Stimulated activated CD4-positive, alpha-beta T cell treated with anti-CD3 and anti-CD28 coated beads, Interleukin-4, amount 100 ng/mL, for 4 hours (primary cell): ENCODE results near the gene TOR1B.

Experiments used
- DNase-seq, 2 experiments: peaks; one replicate each; pipeline ENCODE4 v3.0.0-alpha.2; 2020

The TOR1B gene

GRCh38 chr9:129849901-129850300 is 46.9 kb downstream of the TOR1B start:
- DNase-seq: no peak

GRCh38 chr9:129850821-129851550 is 48.0 kb downstream of the TOR1B start:
- DNase-seq: no peak

DNA sequence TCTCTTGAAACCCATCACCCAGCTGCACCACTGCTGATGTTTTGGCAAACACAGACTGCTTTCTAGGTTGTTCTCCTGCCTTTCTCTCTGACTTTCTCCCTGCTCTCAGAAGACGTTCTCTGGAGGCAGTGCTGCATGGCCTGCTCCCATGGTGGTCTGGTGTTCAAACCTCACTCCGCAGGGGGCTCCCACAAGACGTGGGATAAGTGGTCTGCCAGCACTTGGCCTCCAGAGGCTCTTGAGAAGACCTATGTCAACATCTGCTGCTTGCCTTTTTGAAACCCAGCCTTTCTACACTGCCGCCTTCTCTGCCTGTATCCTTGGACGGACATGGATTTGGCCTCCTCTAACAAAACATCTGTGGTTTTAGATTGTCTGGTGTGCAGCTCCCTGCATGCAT is 48.8 kb downstream of the TOR1B start:
- no peak for DNase-seq

DNA sequence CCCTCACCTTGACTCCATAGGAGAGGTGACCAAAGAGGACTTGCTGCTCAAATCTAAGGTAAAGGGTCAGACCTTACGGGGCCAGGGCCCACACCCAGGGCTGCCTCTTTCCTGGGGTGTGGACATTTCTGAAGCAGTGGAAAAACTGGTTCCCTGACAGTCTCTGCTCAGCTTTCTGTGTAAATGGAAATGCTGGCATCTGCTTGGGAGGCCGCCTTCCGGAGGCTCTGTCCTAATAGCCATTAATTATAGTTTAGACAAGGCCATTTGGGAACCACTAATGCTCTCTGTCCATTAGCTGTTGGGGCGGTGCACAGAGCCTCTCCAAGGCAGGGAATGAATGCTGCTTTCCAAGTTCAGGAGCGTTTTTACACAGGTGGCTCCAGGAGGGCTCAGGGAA is 49.6 kb downstream of the TOR1B start:
- no peak for DNase-seq

GRCh38 chr9:129853614-129854013 is 50.6 kb downstream of the TOR1B start:
- no peak for DNase-seq

DNA sequence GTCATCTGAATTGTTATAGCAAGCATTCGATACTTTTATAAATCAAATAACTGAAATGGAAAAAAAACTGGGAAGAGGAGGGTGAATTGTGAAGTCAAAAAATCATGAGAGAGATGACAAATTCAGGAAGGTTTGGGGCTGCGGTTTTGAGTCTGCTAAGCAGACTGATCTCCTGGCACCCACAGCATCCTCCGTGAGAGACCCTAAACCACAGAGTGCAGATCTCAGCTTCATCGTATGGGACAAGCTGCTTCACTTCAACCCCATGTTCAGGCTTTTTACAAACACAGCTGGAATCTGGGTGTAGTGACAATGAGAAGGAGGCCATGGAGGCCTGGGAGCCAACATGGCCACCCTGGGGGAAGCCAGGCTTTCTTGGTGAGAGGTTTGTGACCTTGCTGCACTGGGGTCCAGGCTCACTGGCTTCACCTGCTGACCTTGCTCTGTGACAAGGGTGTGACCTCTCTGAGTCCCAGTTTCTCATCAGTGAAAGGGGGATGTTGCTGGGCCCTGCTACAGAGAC is 51.7 kb downstream of the TOR1B start:
- no peak for DNase-seq

DNA sequence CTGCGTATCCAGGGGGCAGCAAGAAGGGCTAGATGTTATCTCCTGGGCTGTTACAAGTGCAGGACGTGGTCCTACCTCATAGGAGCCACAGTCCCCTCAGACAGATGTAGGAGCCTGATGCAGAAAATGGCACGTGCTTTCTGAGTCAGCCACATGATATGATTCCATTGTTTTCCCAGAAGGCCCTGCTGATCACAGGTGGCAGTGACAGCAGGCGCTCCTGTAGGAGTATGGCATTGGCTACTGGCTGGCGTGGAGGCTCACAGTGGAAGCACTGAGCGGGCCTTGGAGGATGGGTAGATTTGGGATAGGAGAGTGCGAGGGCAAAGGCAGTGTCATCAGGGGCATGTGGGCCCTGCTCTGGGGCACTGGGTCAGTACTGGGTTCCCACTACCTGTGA is 54.2 kb downstream of the TOR1B start:
- no peak for DNase-seq

DNA sequence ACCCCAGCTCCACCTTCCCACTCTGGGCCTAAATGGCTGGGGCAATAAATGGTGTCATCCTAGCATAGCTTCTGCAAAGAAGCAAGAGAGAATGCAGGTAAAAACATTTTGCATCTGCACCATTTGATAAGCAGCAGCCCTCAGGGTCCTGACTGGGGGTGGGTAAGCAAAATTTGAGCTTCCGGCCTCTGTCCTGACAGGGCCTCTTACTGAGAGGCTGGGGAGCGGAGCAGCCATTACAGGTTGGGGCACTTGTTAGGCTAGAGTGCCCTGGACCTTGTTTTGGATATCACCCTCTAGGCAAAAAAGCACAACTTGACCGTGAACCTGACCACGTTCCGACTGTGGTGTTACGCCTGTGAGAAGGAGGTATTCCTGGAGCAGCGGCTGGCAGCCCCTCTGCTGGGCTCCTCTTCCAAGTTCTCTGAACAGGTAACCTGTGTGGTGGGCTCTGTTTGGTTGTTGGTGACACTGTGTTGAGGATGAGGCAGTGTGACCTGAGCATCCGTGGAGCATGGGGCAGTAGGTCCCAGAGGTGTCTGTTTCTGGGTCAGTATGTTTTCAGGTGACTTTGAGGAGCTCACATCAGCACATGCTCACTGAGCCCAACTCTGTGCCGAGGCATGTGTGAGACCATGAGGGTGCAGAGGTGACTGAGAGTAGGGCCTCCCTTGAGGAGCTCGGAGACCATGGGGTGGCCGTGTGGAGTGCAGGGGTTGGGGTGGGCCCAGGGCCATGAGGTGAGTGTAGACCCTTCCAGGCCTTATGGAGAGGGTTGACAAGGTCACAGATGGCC is 55.4 kb downstream of the TOR1B start:
- DNase-seq: no peak
